Measurements from ENCODE around the gene TEX29.

Gene TEX29

DNA sequence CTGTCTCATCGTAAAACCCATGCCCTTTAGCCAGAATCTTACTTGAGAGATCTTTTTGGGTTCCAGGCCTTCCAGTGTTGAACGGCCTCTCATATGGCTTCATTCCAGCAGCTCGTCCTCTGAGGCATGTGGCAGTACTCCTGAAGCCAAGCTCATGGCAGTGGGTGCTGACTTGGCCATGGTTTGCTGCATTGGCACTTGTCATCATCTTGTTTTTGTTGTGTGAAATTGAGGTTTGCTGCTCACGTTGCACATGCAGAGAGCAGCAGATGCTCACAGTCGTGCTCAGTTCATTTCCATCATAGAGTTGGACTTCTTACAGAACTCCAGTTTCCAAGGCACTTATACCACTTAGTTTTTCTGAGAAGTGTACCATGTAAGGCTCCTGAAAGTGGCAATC lies 14.9 kb downstream of the TEX29 start:
- no peak overlapping the region for H3K4me3 ChIP-seq (replicated peaks; ENCODE audit: low read depth, low read length)
- no peaks in the 10 kb centered on the region for H3K36me3 ChIP-seq (ENCODE audit: control insufficient read depth, insufficient read depth, low read length)
- no peaks in the 10 kb centered on the region for H3K27me3 ChIP-seq (replicated peaks; ENCODE audit: control insufficient read depth, insufficient read depth, low read length)
- DNase-seq (ENCODE audit: extremely low read depth, insufficient read length) = no peak
- no peak for TF ChIP-seq CTCF (IDR thresholded peaks at IDR 0.05; ENCODE audit: insufficient read depth, low read length, poor library complexity, severe bottlenecking)

DNA sequence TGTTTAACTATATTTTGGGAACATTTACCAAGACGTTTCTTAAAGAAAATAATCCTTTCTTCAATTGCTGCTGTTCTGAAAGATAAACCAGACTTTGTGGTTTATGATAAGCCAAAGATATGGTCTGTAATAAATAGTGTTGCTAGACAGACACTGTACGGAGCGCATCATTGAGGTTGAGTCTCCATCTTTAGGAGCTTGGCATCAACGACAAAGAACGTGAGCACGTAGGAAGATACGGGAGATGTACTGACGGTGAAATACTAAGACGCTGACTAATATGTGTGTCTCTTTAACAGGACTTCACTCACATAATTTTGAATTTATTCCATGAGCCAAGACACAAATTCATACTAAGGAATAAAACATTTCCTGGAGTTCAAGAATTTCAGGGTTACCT lies 16.2 kb downstream of the TEX29 start:
- no peak overlapping the region for H3K4me3 ChIP-seq (replicated peaks; ENCODE audit: low read depth, low read length)
- TF ChIP-seq CTCF (IDR thresholded peaks at IDR 0.05; ENCODE audit: insufficient read depth, low read length, poor library complexity, severe bottlenecking) = no peak
- no peak for DNase-seq (ENCODE audit: extremely low read depth, insufficient read length)
- H3K36me3 ChIP-seq (ENCODE audit: control insufficient read depth, insufficient read depth, low read length) = no peaks in the 10 kb centered on the region
- no peaks in the 10 kb centered on the region for H3K27me3 ChIP-seq (replicated peaks; ENCODE audit: control insufficient read depth, insufficient read depth, low read length)

DNA sequence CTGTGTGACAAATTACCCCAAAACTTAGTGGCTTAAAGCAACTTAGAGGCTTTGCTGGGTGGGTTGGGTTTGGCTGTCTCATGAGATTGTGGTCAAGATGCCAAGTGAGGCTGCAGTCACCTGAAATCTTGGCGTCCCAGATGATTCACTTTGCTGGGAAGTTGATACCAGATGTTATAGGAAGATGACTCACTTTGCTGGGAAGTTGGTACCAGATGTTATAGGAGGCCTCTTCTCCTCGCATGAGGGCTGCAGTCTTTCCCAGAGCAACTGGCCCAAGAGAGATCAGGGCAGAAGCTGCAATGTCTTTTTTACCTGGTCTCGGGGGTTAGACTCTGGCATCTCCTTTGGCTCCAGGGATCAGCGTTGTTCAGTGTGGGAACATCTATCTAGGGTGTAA lies 16.8 kb downstream of the TEX29 start:
- DNase-seq (ENCODE audit: extremely low read depth, insufficient read length) = no peak

DNA sequence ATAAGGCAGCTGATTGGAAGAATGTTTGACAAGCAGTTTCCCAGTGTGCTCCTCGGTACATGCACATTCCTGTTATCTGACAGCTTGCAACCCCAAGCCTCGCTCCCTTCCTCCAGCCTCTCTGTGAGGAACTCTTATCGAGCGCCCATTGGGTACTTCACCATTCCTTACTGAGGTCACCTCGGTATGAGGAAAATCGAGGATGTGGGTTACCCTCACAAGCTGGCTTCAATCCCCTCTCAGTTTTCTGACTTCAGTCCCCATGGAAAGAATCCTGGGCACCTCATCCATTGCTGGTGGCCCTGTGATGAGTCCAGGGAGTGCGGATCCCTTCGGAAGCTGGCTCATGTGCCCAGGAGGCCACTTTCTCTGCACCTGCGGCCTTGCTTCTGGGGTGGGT lies 17.3 kb downstream of the TEX29 start:
- H3K36me3 ChIP-seq (ENCODE audit: control insufficient read depth, insufficient read depth, low read length) = no peaks in the 10 kb centered on the region
- no peak overlapping the region for H3K4me3 ChIP-seq (replicated peaks; ENCODE audit: low read depth, low read length)
- no peak for TF ChIP-seq CTCF (IDR thresholded peaks at IDR 0.05; ENCODE audit: insufficient read depth, low read length, poor library complexity, severe bottlenecking)
- DNase-seq (ENCODE audit: extremely low read depth, insufficient read length) = no peak
- no peaks in the 10 kb centered on the region for H3K27me3 ChIP-seq (replicated peaks; ENCODE audit: control insufficient read depth, insufficient read depth, low read length)

More for the DNA sequence above, 16.8 kb downstream of the TEX29 start:
- Histone ChIP-seq H3K4me3 (replicated peaks; ENCODE audit: low read depth, low read length) (no peak overlapping the region), H3K27me3 (replicated peaks; ENCODE audit: control insufficient read depth, insufficient read depth, low read length) (no peaks in the 10 kb centered on the region), H3K36me3 (ENCODE audit: control insufficient read depth, insufficient read depth, low read length) (no peaks in the 10 kb centered on the region)
- TF ChIP-seq CTCF (IDR thresholded peaks at IDR 0.05; ENCODE audit: insufficient read depth, low read length, poor library complexity, severe bottlenecking) = no peak

GRCh38 chr13:111338841-111339240 lies 18.4 kb downstream of the TEX29 start:
- no peak for TF ChIP-seq CTCF (IDR thresholded peaks at IDR 0.05; ENCODE audit: insufficient read depth, low read length, poor library complexity, severe bottlenecking)
- no peak for DNase-seq (ENCODE audit: extremely low read depth, insufficient read length)
- Histone ChIP-seq H3K27me3 (replicated peaks; ENCODE audit: control insufficient read depth, insufficient read depth, low read length) (no peaks in the 10 kb centered on the region), H3K4me3 (replicated peaks; ENCODE audit: low read depth, low read length) (no peak overlapping the region), H3K36me3 (ENCODE audit: control insufficient read depth, insufficient read depth, low read length) (no peaks in the 10 kb centered on the region)

All from GM06990 (cell line).